H1 (cell line): ENCODE results near the gene XRCC6.

Source experiments
- CREB1 ChIP-seq: IDR thresholded peaks from 2 replicates; pipeline ENCODE4 v1.6.1; 2012; ENCODE audit warnings: inconsistent platforms
- CTCF ChIP-seq, 3 experiments: IDR thresholded peaks; 1 replicate in 2 of 3; 2 replicates in 1 of 3; pipeline versions ENCODE4 v1.5.1 to v1.6.1; 2011; ENCODE audit warnings: low read length in 3 of 3, mild to moderate bottlenecking in 3 of 3, inconsistent platforms in 2 of 3, low read depth in 1 of 3, moderate library complexity in 1 of 3; ENCODE audit not compliant: insufficient read depth in 1 of 3; ENCODE audit errors: control extremely low read depth in 1 of 3
- KDM1A ChIP-seq: fragments of 200-600, 300-600 bp; sonication (generic); IDR thresholded peaks from 2 replicates; pipeline ENCODE4 v1.7.1; 2016; ENCODE audit warnings: mild to moderate bottlenecking, low read length, borderline replicate concordance
- POLR2A ChIP-seq, 2 experiments: IDR thresholded peaks; 1 replicate in 1 of 2; 2 replicates in 1 of 2; pipeline ENCODE4 v1.6.1; 2011; ENCODE audit warnings: low read depth in 2 of 2, low read length in 2 of 2, mild to moderate bottlenecking in 2 of 2; ENCODE audit errors: control extremely low read depth in 1 of 2
- POLR2AphosphoS5 ChIP-seq: IDR thresholded peaks from 2 replicates; pipeline ENCODE4 v1.6.1; 2011; ENCODE audit warnings: low read depth, low read length
- RFX5 ChIP-seq: IDR thresholded peaks from 2 replicates; pipeline ENCODE4 v1.6.1; 2011; ENCODE audit warnings: low read depth, low read length, improper control_type of control experiment, borderline replicate concordance
- YY1 ChIP-seq: IDR thresholded peaks from 2 replicates; pipeline ENCODE4 v1.6.1; 2011; ENCODE audit warnings: low read depth, mild to moderate bottlenecking, low read length

- TF ChIP-seq YY1 (no peak), CREB1 (no peak), CTCF (IDR thresholded peaks at IDR 0.05; ENCODE audit: control extremely low read depth in 1 of 3, insufficient read depth in 1 of 3, low read depth in 1 of 3, low read length in 3 of 3) (no peak), POLR2A (IDR thresholded peaks at IDR 0.05; ENCODE audit: control extremely low read depth in 1 of 2, low read depth in 2 of 2, low read length in 2 of 2) (no peak), RFX5 (no peak), POLR2AphosphoS5 (no peak), KDM1A (no peak)
Measured at GRCh38 chr22:41683616-41684015, 62.5 kb downstream of the XRCC6 start.
